WTC11 (cell line): Measurements from ENCODE around the gene AKT3. TPM values are rescaled to one million over a fixed set of nuclear protein-coding genes. Genes with fewer than 3 reads are reported as not detected.

Experiments used
- ATAC-seq: fragments of 200-7000 bp; cut with Tn5 transposase; 2 replicates; pipeline ENCODE4 v1.10.0; 2021; ENCODE audit warnings: mild to moderate bottlenecking, moderate library complexity
- CTCF ChIA-PET: fragments of 300-600 bp; sonication (Branson Sonifier 250); formaldehyde crosslinking; loops from one replicate; lab custom pipeline; 2021; ENCODE audit warnings: antibody characterized with exemption; lab: Charles Lee
- POLR2A ChIA-PET: fragments of 350-600 bp; sonication (Branson Sonifier 250); formaldehyde crosslinking; loops from one replicate; lab custom pipeline; 2021; ENCODE audit warnings: antibody characterized with exemption; lab: Charles Lee
- DNase-seq: peaks from one replicate; pipeline ENCODE4 v3.0.0; 2021; ENCODE audit warnings: low spot score
- H3K27ac Mint-ChIP-seq: 2 replicates; pipeline ENCODE4 v1.8.0; 2021; ENCODE audit warnings: mixed read lengths
- H3K27me3 Mint-ChIP-seq: 2 replicates; pipeline ENCODE4 v1.8.0; 2021; ENCODE audit warnings: low read depth, mild to moderate bottlenecking, moderate library complexity, mixed read lengths
- H3K36me3 Mint-ChIP-seq: 2 replicates; pipeline ENCODE4 v1.8.0; 2021; ENCODE audit warnings: mixed read lengths
- H3K4me1 Mint-ChIP-seq: 2 replicates; pipeline ENCODE4 v1.8.0; 2022; ENCODE audit warnings: mixed read lengths
- H3K4me3 Mint-ChIP-seq: 2 replicates; pipeline ENCODE4 v1.8.0; 2021; ENCODE audit warnings: mild to moderate bottlenecking, moderate library complexity, mixed read lengths
- H3K9me3 Mint-ChIP-seq: 2 replicates; pipeline ENCODE4 v1.8.0; 2021; ENCODE audit warnings: mixed read lengths
- CDX4 ChIP-seq: fragments of 250-450 bp; sonication (Bioruptor Pico); IDR thresholded peaks from 2 replicates; pipeline ENCODE4 v1.9.0; 2021; ENCODE audit warnings: moderate library complexity, mild to moderate bottlenecking, inconsistent platforms, borderline replicate concordance
- CREM ChIP-seq: sonication (generic); formaldehyde crosslinking; IDR thresholded peaks from 2 replicates; pipeline ENCODE4 v1.8.1; 2022; ENCODE audit warnings: mild to moderate bottlenecking, missing genetic modification reagents, moderate library complexity
- FOXJ3 ChIP-seq: sonication (generic); formaldehyde crosslinking; IDR thresholded peaks from 2 replicates; pipeline ENCODE4 v1.9.0; 2021; ENCODE audit warnings: missing genetic modification reagents, mild to moderate bottlenecking, borderline replicate concordance
- FOXP1 ChIP-seq: sonication (generic); formaldehyde crosslinking; IDR thresholded peaks from 2 replicates; pipeline ENCODE4 v1.8.0; 2022; ENCODE audit warnings: missing genetic modification reagents, mild to moderate bottlenecking, moderate library complexity, borderline replicate concordance
- GRHL2 ChIP-seq: fragments of 250-450 bp; sonication (Bioruptor Pico); IDR thresholded peaks from 2 replicates; pipeline ENCODE4 v1.8.0; 2022; ENCODE audit warnings: mild to moderate bottlenecking, moderate library complexity; ENCODE audit not compliant: insufficient replicate concordance, severe bottlenecking
- IRF1 ChIP-seq: sonication (generic); formaldehyde crosslinking; IDR thresholded peaks from 2 replicates; pipeline ENCODE4 v1.8.0; 2023; ENCODE audit warnings: missing genetic modification reagents
- MAX ChIP-seq: sonication (generic); formaldehyde crosslinking; IDR thresholded peaks from 2 replicates; pipeline ENCODE4 v1.8.0; 2022; ENCODE audit warnings: mild to moderate bottlenecking, missing genetic modification reagents
- NR1H2 ChIP-seq: sonication (generic); formaldehyde crosslinking; IDR thresholded peaks from 2 replicates; pipeline ENCODE4 v1.9.0; 2021; ENCODE audit warnings: mild to moderate bottlenecking, moderate library complexity, missing genetic modification reagents
- RELA ChIP-seq: sonication (generic); formaldehyde crosslinking; IDR thresholded peaks from 2 replicates; pipeline ENCODE4 v1.8.1; 2022; ENCODE audit warnings: missing genetic modification reagents, mild to moderate bottlenecking, borderline replicate concordance
- SP1 ChIP-seq: sonication (generic); formaldehyde crosslinking; conservative IDR thresholded peaks from 2 replicates; pipeline ENCODE4 v1.8.1; 2022; ENCODE audit warnings: missing genetic modification reagents
- STAT6 ChIP-seq: sonication (generic); formaldehyde crosslinking; conservative IDR thresholded peaks from 2 replicates; pipeline ENCODE4 v1.8.1; 2023; ENCODE audit warnings: mild to moderate bottlenecking, low read depth, missing genetic modification reagents, moderate library complexity
- TCF7 ChIP-seq: sonication (generic); formaldehyde crosslinking; IDR thresholded peaks from 2 replicates; pipeline ENCODE4 v1.8.0; 2022; ENCODE audit warnings: mild to moderate bottlenecking, low read depth, missing genetic modification reagents, moderate library complexity
- TEAD1 ChIP-seq: sonication (generic); formaldehyde crosslinking; IDR thresholded peaks from 2 replicates; pipeline ENCODE4 v1.8.0; 2022; ENCODE audit warnings: mild to moderate bottlenecking, missing genetic modification reagents
- TP53 ChIP-seq: sonication (generic); formaldehyde crosslinking; IDR thresholded peaks from 2 replicates; pipeline ENCODE4 v1.8.1; 2023; ENCODE audit warnings: mild to moderate bottlenecking, missing genetic modification reagents
- ZBTB21 ChIP-seq: sonication (generic); formaldehyde crosslinking; IDR thresholded peaks from 2 replicates; pipeline ENCODE4 v1.8.1; 2023; ENCODE audit warnings: mild to moderate bottlenecking, missing genetic modification reagents, borderline replicate concordance
- ZBTB43 ChIP-seq: sonication (generic); formaldehyde crosslinking; IDR thresholded peaks from 2 replicates; pipeline ENCODE4 v1.8.1; 2023; ENCODE audit warnings: mild to moderate bottlenecking, missing genetic modification reagents
- ZNF263 ChIP-seq: sonication (generic); formaldehyde crosslinking; IDR thresholded peaks from 2 replicates; pipeline ENCODE4 v1.8.1; 2022; ENCODE audit warnings: low read depth, mild to moderate bottlenecking, moderate library complexity, missing genetic modification reagents
- ZNF396 ChIP-seq: fragments of 250-450 bp; sonication (Bioruptor Pico); IDR thresholded peaks from 2 replicates; pipeline ENCODE4 v1.8.0; 2021; ENCODE audit warnings: mild to moderate bottlenecking, moderate library complexity, borderline replicate concordance
- total RNA-seq: library from RNA; stranded (reverse); gene quantifications from 3 replicates; pipeline ENCODE4 v1.2.3, GENCODE V29; 2021
- TF ChIP-seq, protein P1 (sequence below): fragments of 250-450 bp; sonication (Bioruptor Pico); conservative IDR thresholded peaks from 2 replicates; pipeline ENCODE4 v1.9.0; 2021; ENCODE audit warnings: mild to moderate bottlenecking
- TF ChIP-seq, protein P2 (sequence below): sonication (generic); formaldehyde crosslinking; IDR thresholded peaks from 2 replicates; pipeline ENCODE4 v1.8.1; 2022; ENCODE audit warnings: missing genetic modification reagents, borderline replicate concordance

The AKT3 gene
- total RNA-seq, 1 experiment from 2014 or later, result 38.5 TPM

DNA sequence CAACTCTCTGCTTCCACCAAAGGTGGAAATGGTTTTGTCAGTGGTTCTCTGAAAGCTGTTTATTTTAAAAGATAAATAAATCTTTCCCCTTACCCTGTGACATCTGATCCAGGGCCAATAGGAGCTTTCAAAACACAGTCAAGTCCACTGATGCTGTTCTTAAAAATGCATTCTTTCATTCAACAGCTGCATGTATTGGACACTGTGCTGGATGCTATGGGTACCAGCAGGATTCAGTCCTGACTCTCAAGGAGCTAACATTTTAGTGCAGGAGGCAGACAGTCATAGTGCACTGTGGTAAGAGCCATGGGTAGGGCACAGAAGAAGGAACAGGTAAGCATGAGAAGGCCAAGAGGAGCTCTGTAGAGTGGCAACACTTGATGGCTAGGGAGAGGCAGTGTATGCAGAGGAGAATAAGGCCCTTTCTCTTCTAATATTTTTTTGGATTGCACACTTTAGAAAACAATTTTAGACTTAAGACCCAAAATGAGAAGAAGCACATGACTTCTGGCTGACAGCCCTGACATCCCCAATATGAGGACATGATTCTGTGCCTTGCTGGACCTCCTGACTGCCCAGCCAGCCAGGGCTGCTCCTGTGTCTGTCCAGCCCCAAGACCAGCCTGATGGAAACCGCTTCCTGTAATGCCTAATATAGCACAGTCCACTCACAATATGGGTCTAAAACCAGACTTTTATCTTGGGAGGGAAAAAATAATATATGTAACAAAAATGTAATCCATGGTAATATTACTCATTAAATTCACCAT, 386.9 kb downstream of the AKT3 start (continued):
- no peak for TF ChIP-seq GRHL2 (CRISPR knock-in tag)

DNA sequence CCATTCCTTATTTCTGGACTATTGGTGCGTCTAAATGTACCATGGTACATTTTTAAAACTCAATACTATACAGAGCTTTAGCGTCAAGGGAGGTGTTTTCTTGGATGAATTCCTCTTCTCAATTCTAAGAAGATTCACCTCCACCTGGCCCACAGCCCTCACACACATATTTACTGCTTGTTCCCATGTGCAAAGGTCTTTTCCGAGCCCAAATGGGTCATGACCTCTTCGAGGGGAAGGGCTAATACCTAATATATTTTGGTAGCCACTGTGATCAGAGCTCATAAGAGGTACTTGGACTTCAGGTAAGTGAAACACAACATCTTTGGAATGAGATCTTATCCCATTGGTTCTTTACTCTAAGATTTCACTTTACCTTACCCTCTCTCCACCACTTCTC, 388.3 kb downstream of the AKT3 start:
- H3K9me3 Mint-ChIP-seq, result no peaks in the 10 kb centered on the region
- H3K27me3 Mint-ChIP-seq, result no peaks in the 10 kb centered on the region
- TF ChIP-seq NR1H2 (CRISPR knock-in tag), result no peak
- TF ChIP-seq, all 79 proteins: peak for 0
- Mint-ChIP-seq H3K27ac (no peak overlapping the region), H3K36me3 (no peaks in the 10 kb centered on the region), H3K4me3 (no peak overlapping the region), H3K4me1 (no peaks in the 10 kb centered on the region)
- ChIA-PET POLR2A (no interaction called here), CTCF (no interaction called here)
- ATAC-seq, result no peak
- DNase-seq, result no peak

DNA sequence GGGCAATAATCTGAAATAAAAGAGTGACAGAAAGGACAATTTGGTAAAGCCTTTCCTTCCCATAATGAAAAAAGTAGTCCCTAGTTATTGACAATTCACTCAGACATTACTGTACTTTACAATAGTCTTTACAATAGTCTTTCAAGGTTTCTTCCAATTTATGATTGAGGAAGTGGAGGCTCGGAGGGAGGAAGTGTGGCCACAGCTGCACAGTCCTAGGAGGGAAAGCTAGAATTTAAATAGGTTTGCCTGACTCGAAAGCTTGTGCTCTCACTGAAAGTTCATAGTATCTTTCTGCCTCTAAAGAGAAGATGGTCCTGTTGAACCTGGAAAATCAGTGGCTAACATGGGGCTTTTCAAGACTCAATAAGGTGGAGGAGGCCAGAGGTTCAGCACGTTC, 391.0 kb downstream of the AKT3 start:
- Mint-ChIP-seq H3K27ac (no peak overlapping the region), H3K9me3 (no peaks in the 10 kb centered on the region), H3K27me3 (no peaks in the 10 kb centered on the region), H3K4me3 (no peak overlapping the region), H3K4me1 (0 out of 2 replicates have a peak, but pooled peaks cover 5% of the 10 kb centered on the region), H3K36me3 (no peaks in the 10 kb centered on the region)
- TF ChIP-seq TP53 (CRISPR knock-in tag) (no peak), STAT6 (CRISPR knock-in tag) (no peak), FOXJ3 (CRISPR knock-in tag) (no peak), CDX4 (CRISPR knock-in tag) (no peak), ZNF263 (CRISPR knock-in tag) (no peak), ZBTB43 (CRISPR knock-in tag) (no peak), FOXP1 (CRISPR knock-in tag) (no peak), ZBTB21 (CRISPR knock-in tag) (no peak), IRF1 (no peak), CREM (CRISPR knock-in tag) (no peak), TCF7 (CRISPR knock-in tag) (no peak), TEAD1 (CRISPR knock-in tag) (no peak), ZNF396 (CRISPR knock-in tag) (no peak), RELA (CRISPR knock-in tag) (no peak), MAX (CRISPR knock-in tag) (no peak), SP1 (no peak)
- TF ChIP-seq, protein P1, sequence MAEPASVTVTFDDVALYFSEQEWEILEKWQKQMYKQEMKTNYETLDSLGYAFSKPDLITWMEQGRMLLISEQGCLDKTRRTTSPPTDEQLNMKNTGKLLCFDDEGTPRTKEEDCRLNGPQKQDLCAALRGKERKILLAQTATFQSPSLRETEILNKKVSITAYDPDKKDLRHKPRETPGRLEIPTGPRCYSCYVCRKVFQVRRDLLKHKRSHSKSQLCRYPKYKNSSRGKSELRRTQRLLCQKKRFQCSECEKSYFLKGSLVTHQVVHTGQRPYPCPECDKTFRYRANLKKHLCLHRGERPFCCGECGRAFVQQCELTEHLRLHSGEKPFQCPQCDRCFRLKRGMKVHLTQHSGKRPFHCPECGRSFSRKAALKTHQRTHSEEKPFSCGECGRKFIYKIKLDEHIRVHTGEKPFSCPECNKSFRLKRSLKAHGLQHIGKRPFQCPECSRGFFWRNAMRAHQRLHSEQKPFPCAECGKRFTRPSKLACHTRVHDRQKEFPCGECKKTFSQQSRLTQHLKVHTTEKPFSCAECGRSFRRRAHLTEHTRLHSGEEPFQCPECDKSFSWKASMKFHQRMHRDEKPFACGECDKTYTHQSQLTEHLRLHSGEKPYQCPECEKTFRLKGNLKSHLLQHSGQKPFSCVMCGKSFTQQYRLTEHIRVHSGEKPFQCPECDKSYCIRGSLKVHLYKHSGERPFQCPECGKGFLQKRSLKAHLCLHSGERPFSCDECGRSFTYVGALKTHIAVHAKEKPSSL (CRISPR knock-in tag), result no peak
- TF ChIP-seq, protein P2, sequence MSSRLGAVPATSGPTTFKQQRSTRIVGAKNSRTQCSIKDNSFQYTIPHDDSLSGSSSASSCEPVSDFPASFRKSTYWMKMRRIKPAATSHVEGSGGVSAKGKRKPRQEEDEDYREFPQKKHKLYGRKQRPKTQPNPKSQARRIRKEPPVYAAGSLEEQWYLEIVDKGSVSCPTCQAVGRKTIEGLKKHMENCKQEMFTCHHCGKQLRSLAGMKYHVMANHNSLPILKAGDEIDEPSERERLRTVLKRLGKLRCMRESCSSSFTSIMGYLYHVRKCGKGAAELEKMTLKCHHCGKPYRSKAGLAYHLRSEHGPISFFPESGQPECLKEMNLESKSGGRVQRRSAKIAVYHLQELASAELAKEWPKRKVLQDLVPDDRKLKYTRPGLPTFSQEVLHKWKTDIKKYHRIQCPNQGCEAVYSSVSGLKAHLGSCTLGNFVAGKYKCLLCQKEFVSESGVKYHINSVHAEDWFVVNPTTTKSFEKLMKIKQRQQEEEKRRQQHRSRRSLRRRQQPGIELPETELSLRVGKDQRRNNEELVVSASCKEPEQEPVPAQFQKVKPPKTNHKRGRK (CRISPR knock-in tag), result no peak
- ATAC-seq (no peak), DNase-seq (no peak)
- ChIA-PET CTCF (no interaction called here), POLR2A (no interaction called here)
